ENCODE measurements around the gene SH3PXD2A. TPM values are rescaled to one million over a fixed set of nuclear protein-coding genes. Genes with fewer than 3 reads are reported as not detected.
A peak's percentile ranks its signal among the peaks of the same experiment; 100 is the strongest.

Gene SH3PXD2A
- polyA plus RNA-seq (2012; ENCODE audit: insufficient read depth, insufficient read length, low read depth), result 23.1 TPM

DNA sequence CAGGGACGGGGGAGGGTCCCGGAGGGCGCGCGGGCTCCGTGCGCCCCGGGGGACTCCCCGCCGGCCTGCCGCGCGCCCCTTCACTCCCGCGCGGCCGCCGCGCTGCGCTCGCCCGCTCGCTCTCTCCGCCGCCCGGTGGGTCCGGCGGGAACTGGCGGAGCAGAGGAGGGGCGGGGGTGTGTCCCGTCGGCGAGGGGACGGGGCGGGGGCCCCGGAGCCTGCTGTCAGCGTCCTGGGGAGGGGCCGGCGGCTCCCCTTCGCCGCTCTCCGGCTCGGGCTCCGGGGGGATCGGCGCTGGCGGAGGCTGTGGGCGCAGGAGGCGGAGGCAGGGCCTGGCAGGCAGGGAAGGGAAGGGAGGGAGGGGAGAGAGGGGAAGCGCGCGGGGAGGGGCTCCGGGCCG lies at the start of gene SH3PXD2A:
TSS of gene SH3PXD2A (minus strand) at position 153 of the 400 bp plus-strand sequence. CDS start 310 bp downstream, outside the sequence.
- H3K27me3 ChIP-seq, result no peaks in the 10 kb centered on the region
- H3K36me3 ChIP-seq, result no peaks in the 10 kb centered on the region
- H3K9me3 ChIP-seq, result no peaks in the 10 kb centered on the region
- peak within 1 kb of the TSS; percentile 70 for H3K4me3 ChIP-seq (ENCODE audit: low read depth, low read length)
- no peak for TF ChIP-seq CTCF (IDR thresholded peaks at IDR 0.05; ENCODE audit: low read depth, low read length)
- peaks cover 5% of the 10 kb centered on the region for H3K4me1 ChIP-seq
- peak; percentile 71 for DNase-seq

DNA sequence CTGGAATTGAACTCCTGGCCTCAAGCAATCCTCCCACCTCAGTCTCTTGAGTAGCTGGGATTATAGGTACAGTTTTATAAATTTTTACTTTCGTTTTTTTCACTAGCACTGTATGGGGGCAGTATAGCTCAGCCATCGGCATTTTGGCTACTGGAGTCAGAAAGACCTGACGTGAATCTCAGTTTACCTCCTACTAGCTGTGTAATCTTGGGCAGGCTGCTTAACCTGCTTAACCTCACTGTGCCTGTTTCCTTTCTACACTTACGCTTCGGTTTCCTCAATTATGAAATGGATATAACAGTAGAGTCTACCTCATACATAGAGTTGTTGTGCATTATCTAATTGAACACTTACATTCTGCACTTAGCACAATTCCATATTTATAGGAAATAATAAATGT lies 45.9 kb upstream of the SH3PXD2A start:
- H3K4me3 ChIP-seq (ENCODE audit: low read depth, low read length), result no peak overlapping the region
- H3K27me3 ChIP-seq, result no peaks in the 10 kb centered on the region
- H3K4me1 ChIP-seq, result peaks cover 3% of the 10 kb centered on the region; the same call in 1 of the 2 replicates
- TF ChIP-seq CTCF (IDR thresholded peaks at IDR 0.05; ENCODE audit: low read depth, low read length), result no peak
- no peaks in the 10 kb centered on the region for H3K9me3 ChIP-seq
- 0 out of 2 replicates have a peak, but pooled peaks cover 6% of the 10 kb centered on the region for H3K36me3 ChIP-seq
- no peak for DNase-seq

DNA sequence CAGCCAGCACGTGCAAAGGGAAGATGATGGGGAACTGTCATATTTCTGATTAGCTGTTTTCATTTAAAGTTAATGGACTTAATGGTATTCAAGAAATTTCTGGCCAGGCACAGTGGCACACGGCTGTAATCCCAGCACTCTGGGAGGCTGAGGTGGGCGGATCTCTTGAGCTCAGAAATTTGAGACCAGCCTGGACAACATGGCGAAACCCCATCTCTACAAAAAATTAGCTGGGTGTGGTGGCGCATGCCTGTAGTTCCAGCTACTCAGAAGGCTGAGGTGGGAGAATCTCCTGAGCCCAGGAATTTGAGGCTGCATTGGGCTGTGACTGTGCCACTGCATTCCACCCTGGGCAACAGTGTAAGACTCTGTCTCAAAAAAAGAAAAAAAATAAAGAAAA lies 43.9 kb upstream of the SH3PXD2A start:
- Histone ChIP-seq H3K36me3 (0 out of 2 replicates have a peak, but pooled peaks cover 4% of the 10 kb centered on the region), H3K4me3 (ENCODE audit: low read depth, low read length) (no peak overlapping the region), H3K27me3 (no peaks in the 10 kb centered on the region), H3K9me3 (no peaks in the 10 kb centered on the region), H3K4me1 (peaks cover 8% of the 10 kb centered on the region)
- no peak for DNase-seq
- TF ChIP-seq CTCF (IDR thresholded peaks at IDR 0.05; ENCODE audit: low read depth, low read length), result no peak

GRCh38 chr10:103897241-103897774 lies 41.9 kb upstream of the SH3PXD2A start:
- no peaks in the 10 kb centered on the region for H3K9me3 ChIP-seq
- TF ChIP-seq CTCF (IDR thresholded peaks at IDR 0.05; ENCODE audit: low read depth, low read length), result no peak
- H3K4me1 ChIP-seq, result peaks cover 5% of the 10 kb centered on the region
- H3K36me3 ChIP-seq, result 0 out of 2 replicates have a peak, but pooled peaks cover 4% of the 10 kb centered on the region
- no peak for DNase-seq
- no peak overlapping the region for H3K4me3 ChIP-seq (ENCODE audit: low read depth, low read length)
- no peaks in the 10 kb centered on the region for H3K27me3 ChIP-seq

GRCh38 chr10:103896225-103896624 lies 40.8 kb upstream of the SH3PXD2A start:
- Histone ChIP-seq H3K9me3 (no peaks in the 10 kb centered on the region), H3K4me3 (ENCODE audit: low read depth, low read length) (no peak overlapping the region), H3K27me3 (no peaks in the 10 kb centered on the region), H3K4me1 (peaks cover 5% of the 10 kb centered on the region), H3K36me3 (0 out of 2 replicates have a peak, but pooled peaks cover 5% of the 10 kb centered on the region)
- no peak for DNase-seq
- no peak for TF ChIP-seq CTCF (IDR thresholded peaks at IDR 0.05; ENCODE audit: low read depth, low read length)

DNA sequence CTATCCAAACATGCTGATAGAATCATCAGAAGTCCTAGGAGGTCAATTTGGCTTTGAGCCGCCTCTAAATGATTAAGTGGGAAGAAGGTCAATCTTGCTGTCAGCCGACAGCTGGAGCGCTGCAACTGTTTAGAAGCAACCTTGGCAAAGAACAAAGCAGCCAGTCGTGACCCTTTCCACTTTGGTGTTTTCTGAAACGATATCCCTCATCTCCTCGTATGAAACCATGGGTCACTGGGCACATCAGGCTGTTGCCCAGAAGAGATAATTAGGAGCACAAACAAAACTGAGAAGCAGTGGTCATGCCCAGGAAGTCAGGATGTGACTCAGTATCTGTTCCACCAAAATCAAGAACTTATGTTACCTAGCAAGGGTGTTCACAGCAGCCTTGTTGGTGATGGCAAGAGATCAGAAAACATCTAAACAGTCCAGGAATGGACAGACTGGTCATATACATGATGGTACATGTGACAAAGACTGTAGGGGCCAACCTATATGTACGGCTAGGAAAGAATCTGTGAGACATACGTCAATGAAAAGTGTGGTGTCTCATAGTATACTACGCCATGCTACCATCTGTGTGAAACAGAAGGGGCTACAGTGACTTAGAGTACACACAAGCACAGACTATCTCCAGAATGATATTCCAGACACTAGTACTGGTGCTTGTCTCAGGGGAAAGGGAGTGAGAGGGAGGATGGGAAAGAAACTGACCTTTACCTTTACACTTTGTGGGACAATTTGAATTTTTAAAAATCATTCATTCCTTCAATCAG lies 40.2 kb upstream of the SH3PXD2A start:
- no peak for DNase-seq
- Histone ChIP-seq H3K27me3 (no peaks in the 10 kb centered on the region), H3K9me3 (no peaks in the 10 kb centered on the region), H3K4me3 (ENCODE audit: low read depth, low read length) (no peak overlapping the region), H3K36me3 (0 out of 2 replicates have a peak, but pooled peaks cover 7% of the 10 kb centered on the region), H3K4me1 (peaks cover 5% of the 10 kb centered on the region)
- no peak for TF ChIP-seq CTCF (IDR thresholded peaks at IDR 0.05; ENCODE audit: low read depth, low read length)
